Cardiac fibroblast (primary cell): ENCODE data around the gene SPOCK3.

Experiments used
- DNase-seq, 2 donors: peaks; one replicate each; pipeline versions ENCODE4 v3.0.0 to v3.0.0-alpha.2; 2010; ENCODE audit warnings: low read depth in 2 of 2
- H3K4me3 ChIP-seq, 2 donors: replicated peaks in 1 of 2; 1 replicate in 1 of 2; 2 replicates in 1 of 2; pipeline ENCODE4 v1.5.1; 2011; ENCODE audit warnings: low read depth in 2 of 2, low read length in 2 of 2, mild to moderate bottlenecking in 2 of 2, moderate library complexity in 1 of 2
- CTCF ChIP-seq: IDR thresholded peaks from one replicate; pipeline ENCODE4 v1.5.1; 2011; ENCODE audit warnings: low read depth, mild to moderate bottlenecking, low read length, inconsistent platforms

Gene SPOCK3

GRCh38 chr4:167218022-167218608, 16.2 kb downstream of the SPOCK3 start:
- DNase-seq, result no peak
- no peak for TF ChIP-seq CTCF
- no peak overlapping the region for H3K4me3 ChIP-seq

GRCh38 chr4:167216783-167217182, 17.5 kb downstream of the SPOCK3 start:
- DNase-seq, result no peak
- no peak overlapping the region for H3K4me3 ChIP-seq
- TF ChIP-seq CTCF, result no peak

- no peak overlapping the region for H3K4me3 ChIP-seq
- no peak for TF ChIP-seq CTCF
- no peak for DNase-seq
Measured at GRCh38 chr4:167210166-167210565, 24.1 kb downstream of the SPOCK3 start.

- TF ChIP-seq CTCF, result no peak
- DNase-seq, result peak in 1 of 2 donors; percentile 31
- H3K4me3 ChIP-seq, result no peak overlapping the region
Measured at GRCh38 chr4:167196344-167197012, 37.8 kb downstream of the SPOCK3 start.

GRCh38 chr4:167190379-167190778, 43.9 kb downstream of the SPOCK3 start:
- no peak for DNase-seq
- no peak for TF ChIP-seq CTCF
- H3K4me3 ChIP-seq, result no peak overlapping the region

GRCh38 chr4:167185465-167185864, 48.8 kb downstream of the SPOCK3 start:
- no peak overlapping the region for H3K4me3 ChIP-seq
- no peak for TF ChIP-seq CTCF
- no peak for DNase-seq

GRCh38 chr4:167183036-167183435, 51.3 kb downstream of the SPOCK3 start:
- H3K4me3 ChIP-seq, result no peak overlapping the region
- DNase-seq, result no peak
- no peak for TF ChIP-seq CTCF
